IPS-15b (cell line): ENCODE data around the gene PJVK.
"Not testable (repeated sequence)": the region's sequence is repeated elsewhere in the genome, so short reads cannot be mapped to it uniquely, and the experiment has no call there.

Experiments used
- H3K27me3 ChIP-seq: one replicate; pipeline ENCODE4 v1.6.1; 2013; ENCODE audit warnings: low read length; ENCODE audit not compliant: control insufficient read depth, insufficient read depth
- H3K36me3 ChIP-seq: one replicate; pipeline ENCODE4 v1.6.1; 2013; ENCODE audit warnings: low read length; ENCODE audit not compliant: control insufficient read depth, insufficient read depth
- H3K4me1 ChIP-seq: one replicate; pipeline ENCODE4 v1.6.1; 2013; ENCODE audit warnings: mild to moderate bottlenecking, low read length; ENCODE audit not compliant: control insufficient read depth, insufficient read depth
- H3K4me3 ChIP-seq: one replicate; pipeline ENCODE4 v1.5.1; 2013; ENCODE audit warnings: low read depth, low read length
- H3K9ac ChIP-seq: one replicate; pipeline ENCODE4 v1.6.1; 2013; ENCODE audit warnings: low read depth, mild to moderate bottlenecking, low read length
- H3K9me3 ChIP-seq: one replicate; pipeline ENCODE4 v1.6.1; 2013; ENCODE audit warnings: mild to moderate bottlenecking, low read length; ENCODE audit not compliant: control insufficient read depth, insufficient read depth

The PJVK gene

DNA sequence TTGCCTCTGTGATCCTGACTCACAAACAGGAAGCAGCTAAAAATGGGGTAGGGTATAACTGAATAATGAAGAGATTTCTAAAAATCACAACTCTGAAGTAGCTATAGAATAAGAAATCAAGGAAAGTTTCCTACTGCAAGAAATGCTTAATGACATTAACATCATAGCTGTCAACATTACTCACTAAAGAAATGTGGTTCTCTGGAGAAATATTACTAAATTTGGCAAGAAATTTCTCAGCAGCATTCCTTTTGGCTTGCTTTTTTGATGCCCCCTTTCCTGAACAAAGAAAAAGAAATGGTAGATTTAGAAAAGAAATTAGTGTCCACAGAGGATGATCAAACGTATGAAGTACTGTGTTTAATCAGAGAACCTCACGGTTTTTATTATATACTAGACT lies 9.8 kb upstream of the PJVK start:
- Histone ChIP-seq H3K27me3 (no peaks in the 10 kb centered on the region), H3K9ac (no peak overlapping the region), H3K36me3 (peaks cover 10% of the 10 kb centered on the region), H3K4me1 (no peaks in the 10 kb centered on the region), H3K9me3 (no peaks in the 10 kb centered on the region), H3K4me3 (no peak overlapping the region)

DNA sequence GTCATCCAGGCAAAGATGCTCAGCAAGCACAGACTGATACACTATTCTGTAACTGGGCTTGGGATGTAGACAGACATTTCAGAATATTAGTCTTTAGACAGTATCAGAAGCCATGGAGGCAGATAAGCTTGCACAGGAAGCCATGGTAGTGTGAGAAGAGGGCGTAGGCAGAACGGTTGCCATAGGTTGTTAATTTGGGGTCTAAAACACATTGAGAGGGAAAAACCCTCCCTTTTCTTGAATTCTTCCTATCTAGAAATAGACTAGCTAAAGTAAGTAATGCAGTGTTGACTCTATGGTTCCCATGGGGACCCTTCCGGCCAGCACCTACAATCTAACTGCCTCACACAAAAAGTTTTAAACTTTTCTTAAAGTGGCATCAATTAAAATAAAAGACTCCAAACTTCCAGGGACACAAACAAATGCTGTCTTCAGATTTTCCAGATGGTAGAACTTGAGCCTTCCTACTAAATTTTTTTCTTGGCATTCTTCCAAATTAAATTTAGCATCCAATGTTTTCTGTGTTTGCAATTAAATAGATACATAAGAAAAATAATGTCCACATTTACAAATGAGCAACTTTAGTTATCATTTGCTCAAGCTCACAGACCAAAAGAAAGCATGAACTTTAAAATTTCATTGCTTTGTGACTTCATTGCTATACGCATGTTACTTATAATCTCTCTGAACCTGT lies 2.1 kb upstream of the PJVK start:
- Histone ChIP-seq H3K9me3 (no peaks in the 10 kb centered on the region), H3K36me3 (peaks cover 15% of the 10 kb centered on the region), H3K27me3 (peaks cover 2% of the 10 kb centered on the region), H3K9ac (no peak overlapping the region), H3K4me1 (no peaks in the 10 kb centered on the region), H3K4me3 (peak overlapping the region; percentile 96)

DNA sequence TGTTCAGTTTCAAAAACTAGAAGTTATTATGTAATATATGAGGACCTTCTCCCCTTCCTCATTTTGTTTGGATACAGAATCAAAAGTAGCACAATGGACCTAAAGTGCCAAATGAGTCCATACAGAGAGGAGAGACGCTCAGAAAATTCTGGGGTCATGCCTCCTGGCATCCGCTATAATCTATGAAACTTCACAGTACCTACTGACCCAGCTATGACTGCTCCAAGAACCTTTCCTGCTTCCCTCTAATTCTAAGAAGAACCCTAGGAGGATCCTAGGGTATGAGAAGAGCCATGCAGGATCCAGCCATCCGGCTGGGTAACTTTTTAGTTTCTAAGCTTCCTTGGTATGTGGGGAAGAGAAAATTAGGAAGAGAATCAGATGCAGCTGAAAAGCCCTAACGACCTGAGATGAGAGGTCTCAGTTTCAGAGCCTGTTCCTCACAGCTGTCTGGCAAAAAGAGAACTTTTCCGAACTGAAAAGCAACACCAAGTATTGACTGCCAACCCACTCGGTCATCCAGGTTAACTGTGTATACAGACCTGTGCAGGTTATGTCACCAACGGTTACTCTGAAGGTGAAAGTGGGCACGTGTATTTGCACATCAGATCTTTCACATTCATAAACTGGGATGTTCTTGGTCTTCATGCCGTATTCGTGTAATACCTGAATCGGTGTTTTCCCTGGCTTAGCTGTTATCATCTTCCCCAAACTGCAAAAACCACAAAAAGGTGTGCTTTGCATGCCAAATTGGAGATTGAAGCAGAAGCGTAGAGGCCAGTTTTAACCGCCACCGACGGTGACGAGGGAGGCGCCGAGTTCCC lies 1.3 kb upstream of the PJVK start:
- H3K4me3 ChIP-seq = peak overlapping the region; percentile 96
- peaks cover 2% of the 10 kb centered on the region for H3K27me3 ChIP-seq
- peak overlapping the region; percentile 67 for H3K9ac ChIP-seq
- no peaks in the 10 kb centered on the region for H3K4me1 ChIP-seq
- H3K36me3 ChIP-seq = peaks cover 17% of the 10 kb centered on the region
- H3K9me3 ChIP-seq = no peaks in the 10 kb centered on the region

DNA sequence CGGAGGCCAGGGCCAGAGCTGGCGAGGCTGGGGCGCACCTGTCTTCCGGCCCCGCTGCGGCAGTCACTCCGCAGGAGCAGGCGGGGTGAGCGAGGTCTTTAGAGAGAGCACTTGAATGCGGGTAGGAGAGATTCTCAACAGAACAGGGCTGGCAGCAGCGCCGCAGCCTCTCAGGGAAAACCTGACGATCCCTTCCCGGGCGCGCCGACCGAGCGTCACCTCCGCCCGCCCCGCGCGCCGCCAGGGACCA lies 729 bp upstream of the PJVK start:
- Histone ChIP-seq H3K36me3 (peaks cover 17% of the 10 kb centered on the region), H3K9me3 (no peaks in the 10 kb centered on the region), H3K9ac (peak overlapping the region; percentile 67), H3K4me3 (peak overlapping the region; percentile 96), H3K4me1 (no peaks in the 10 kb centered on the region), H3K27me3 (peaks cover 2% of the 10 kb centered on the region)

DNA sequence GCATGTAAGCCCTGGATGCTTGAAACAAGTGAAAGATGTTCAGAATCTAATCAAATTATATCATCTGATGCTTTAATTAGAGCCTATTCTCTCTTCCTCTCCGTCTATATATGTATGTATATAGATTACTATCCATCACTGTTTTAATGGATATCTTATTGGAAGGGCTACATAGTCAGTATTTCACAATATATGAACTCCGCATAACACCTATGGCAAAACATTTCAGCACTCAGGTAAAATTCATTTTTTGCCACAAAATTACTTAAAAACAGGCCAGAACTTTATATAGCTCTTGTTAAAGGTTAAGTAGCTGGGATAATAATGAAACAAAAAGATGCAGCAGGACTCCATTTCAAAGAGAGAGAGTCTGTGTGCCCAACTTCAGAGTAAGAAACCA lies 1.2 kb downstream of the PJVK start:
- H3K4me1 ChIP-seq = no peaks in the 10 kb centered on the region
- H3K9ac ChIP-seq = no peak overlapping the region
- H3K36me3 ChIP-seq = peaks cover 11% of the 10 kb centered on the region
- H3K4me3 ChIP-seq = no peak overlapping the region
- H3K27me3 ChIP-seq = peaks cover 2% of the 10 kb centered on the region
- no peaks in the 10 kb centered on the region for H3K9me3 ChIP-seq

DNA sequence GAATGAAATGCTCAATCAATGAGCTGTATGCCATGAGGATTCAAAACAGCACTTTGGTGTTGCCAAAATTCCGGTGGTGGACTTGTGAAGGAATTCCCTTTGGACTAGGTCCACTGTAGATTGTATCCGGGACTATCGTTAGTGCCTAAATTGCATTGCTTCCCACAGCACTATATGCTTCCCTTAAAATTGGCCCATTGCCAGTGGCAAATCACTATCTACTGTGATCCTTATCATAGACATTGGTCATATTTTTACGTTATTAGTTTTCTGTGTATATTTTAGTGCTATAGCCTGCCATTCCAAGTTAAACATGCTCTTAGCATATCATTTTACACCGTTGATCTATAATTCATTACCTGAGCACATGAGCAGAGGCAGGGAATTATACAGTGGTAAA lies 1.7 kb downstream of the PJVK start:
- no peaks in the 10 kb centered on the region for H3K4me1 ChIP-seq
- peaks cover 2% of the 10 kb centered on the region for H3K27me3 ChIP-seq
- no peaks in the 10 kb centered on the region for H3K9me3 ChIP-seq
- H3K4me3 ChIP-seq = no peak overlapping the region
- H3K36me3 ChIP-seq = peaks cover 11% of the 10 kb centered on the region
- no peak overlapping the region for H3K9ac ChIP-seq

DNA sequence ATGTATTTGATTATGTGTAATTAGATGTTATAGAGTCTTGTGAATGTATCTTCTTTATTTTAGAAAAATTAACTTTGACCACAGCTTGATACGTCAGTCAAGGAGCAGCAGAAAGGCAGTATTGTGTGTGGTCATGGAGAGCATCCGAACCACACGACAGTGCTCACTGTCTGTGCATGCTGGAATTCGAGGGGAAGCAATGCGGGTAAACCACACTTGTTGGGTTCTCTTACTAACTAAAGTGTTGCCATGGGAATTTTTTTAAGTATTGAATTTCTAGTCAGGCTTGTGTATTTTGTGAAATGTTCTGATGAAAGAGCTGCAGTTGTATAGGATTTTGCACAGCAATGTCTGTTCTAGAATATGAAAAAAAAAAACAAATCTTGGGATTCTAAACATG lies 4.8 kb downstream of the PJVK start:
- Histone ChIP-seq H3K9me3 (no peaks in the 10 kb centered on the region), H3K27me3 (no peaks in the 10 kb centered on the region), H3K4me3 (no peak overlapping the region), H3K36me3 (peaks cover 3% of the 10 kb centered on the region), H3K9ac (no peak overlapping the region), H3K4me1 (no peaks in the 10 kb centered on the region)

DNA sequence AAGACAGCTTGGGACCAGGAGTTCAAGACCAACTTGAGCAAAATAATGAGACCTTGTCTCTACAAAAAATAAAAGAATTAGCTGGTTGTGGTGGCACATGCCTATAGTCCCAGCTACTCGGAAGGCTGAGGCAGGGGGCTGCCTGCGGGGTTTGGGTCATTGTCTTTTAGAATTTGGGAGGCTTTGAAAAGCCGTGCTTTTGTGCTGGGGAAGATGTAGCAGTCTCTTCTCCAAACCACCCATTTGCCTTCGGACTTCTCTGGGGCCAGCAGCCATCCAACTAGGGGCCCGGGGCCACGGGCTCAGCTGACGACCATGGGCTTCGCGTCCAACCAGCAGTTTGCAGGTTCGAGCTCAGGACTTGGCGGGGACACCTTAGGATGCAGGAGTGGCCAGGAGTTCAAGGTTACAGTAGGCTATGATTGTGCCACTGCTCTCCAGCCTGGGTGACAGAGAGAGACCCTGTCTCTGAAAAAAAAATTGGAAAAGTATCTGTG lies 6.3 kb downstream of the PJVK start:
- Histone ChIP-seq H3K9ac (no peak overlapping the region), H3K9me3 (no peaks in the 10 kb centered on the region)

DNA sequence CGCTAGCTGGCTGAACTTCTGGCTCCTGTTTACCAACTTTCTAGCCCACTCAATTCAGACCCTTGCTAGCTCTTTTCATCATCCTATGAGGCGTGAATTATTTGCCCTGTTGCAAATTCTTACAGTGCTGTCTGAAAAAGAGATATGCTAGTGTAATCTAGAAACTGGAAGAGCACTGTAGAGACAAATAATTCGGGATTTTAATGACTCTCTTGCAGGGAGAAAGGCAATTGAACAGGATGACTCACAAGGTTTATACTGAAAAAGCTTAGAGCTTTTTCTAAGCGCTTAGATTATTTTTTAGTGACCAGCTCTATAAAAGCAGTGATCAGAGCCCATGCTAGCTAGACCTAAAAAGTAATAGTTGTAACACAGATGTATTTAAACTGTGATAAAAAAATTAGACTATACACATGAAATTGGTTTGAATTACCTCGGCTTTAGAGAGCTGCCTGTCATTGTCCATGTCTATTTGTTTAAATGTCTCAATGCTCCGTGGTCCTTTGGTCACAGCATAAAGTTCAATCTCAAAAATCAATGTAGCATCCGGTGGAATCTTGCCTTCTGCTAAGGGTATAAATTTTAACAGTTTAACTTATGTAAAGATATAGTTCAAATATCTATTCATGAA lies 18.2 kb downstream of the PJVK start:
- no peak overlapping the region for H3K4me3 ChIP-seq
- H3K27me3 ChIP-seq = no peaks in the 10 kb centered on the region
- no peak overlapping the region for H3K9ac ChIP-seq
- H3K36me3 ChIP-seq = no peaks in the 10 kb centered on the region
- no peaks in the 10 kb centered on the region for H3K9me3 ChIP-seq
- H3K4me1 ChIP-seq = no peaks in the 10 kb centered on the region

More for the DNA sequence above, 6.3 kb downstream of the PJVK start:
- Histone ChIP-seq H3K4me1 (no peaks in the 10 kb centered on the region), H3K27me3 (no peaks in the 10 kb centered on the region), H3K36me3 (peaks cover 3% of the 10 kb centered on the region), H3K4me3 (no peak overlapping the region)

DNA sequence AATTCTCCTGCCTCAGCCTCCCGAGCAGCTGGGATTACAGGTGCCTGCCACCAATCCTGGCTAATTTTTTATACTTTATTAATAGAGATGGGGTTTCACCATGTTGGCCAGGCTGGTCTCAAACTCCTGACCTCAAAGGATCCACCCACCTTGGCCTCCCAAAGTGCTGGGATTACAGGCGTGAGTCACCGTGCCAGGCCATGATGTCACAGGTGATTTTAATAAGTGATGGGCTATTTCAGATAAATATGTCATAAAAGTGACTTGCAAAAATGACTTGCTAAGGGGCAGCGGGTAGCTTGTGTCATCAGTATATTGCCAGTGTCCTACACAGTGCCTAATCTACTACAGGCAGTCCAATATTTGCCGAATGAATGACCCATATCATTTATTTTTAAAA lies 20.1 kb downstream of the PJVK start:
- not testable (repeated sequence) for H3K9ac ChIP-seq, H3K4me1 ChIP-seq, H3K27me3 ChIP-seq, H3K9me3 ChIP-seq, H3K36me3 ChIP-seq, H3K4me3 ChIP-seq

DNA sequence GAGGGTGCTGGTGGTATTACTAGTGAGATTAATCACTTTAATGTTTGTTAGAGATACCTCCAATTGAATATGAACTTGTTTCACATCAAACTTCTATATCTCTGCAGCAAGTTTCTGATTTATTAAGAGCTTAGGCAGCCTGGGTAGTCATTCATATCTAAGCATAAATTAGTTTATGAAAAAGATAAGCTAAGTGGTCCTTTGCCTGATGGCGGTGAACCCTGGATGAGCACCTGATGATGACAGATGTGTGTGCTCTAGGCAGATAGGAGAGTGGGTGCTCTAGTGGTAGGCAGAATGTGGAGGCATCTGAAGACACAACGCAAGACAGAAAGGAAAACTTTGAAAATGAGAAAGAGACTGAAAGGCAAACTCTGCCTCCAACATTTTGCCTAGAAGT lies 22.2 kb downstream of the PJVK start:
- Histone ChIP-seq H3K9me3 (no peaks in the 10 kb centered on the region), H3K9ac (no peak overlapping the region), H3K4me3 (no peak overlapping the region), H3K36me3 (no peaks in the 10 kb centered on the region), H3K4me1 (peaks cover 2% of the 10 kb centered on the region), H3K27me3 (no peaks in the 10 kb centered on the region)

DNA sequence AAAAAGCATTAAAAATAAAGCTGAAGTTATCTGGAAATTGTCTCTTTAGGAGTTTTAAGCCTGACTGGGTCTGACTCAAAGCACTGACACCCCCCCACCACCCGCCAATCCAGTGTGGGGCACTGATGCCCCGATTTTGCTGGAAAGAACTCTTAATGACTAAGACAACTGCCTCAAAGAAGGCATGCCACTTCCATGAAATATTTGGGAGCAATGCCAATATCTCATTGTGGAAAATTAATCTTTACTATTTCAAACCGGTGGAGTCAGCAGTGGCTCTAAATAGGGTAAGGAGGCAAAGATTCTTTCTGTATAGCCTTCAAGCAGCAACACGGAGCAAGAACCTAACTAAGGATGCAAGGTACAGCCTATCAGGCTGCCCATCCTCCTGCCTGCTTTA lies 22.8 kb downstream of the PJVK start:
- H3K27me3 ChIP-seq = no peaks in the 10 kb centered on the region

More for the DNA sequence above, 22.8 kb downstream of the PJVK start:
- H3K36me3 ChIP-seq = no peaks in the 10 kb centered on the region
- H3K4me1 ChIP-seq = peaks cover 2% of the 10 kb centered on the region
- H3K9me3 ChIP-seq = no peaks in the 10 kb centered on the region
- no peak overlapping the region for H3K9ac ChIP-seq
- no peak overlapping the region for H3K4me3 ChIP-seq
